NCI-H1436 treated with DMSO at 0.1 percent for 48 hours (cell line): ENCODE results near the gene CRACR2B.

Experiments
- DNase-seq: peaks from one replicate; lab custom pipeline; 2025; lab: John Stamatoyannopoulos, UW

CRACR2B gene

GRCh38 chr11:839875-840617 lies 12.3 kb downstream of the CRACR2B start:
- no peak for DNase-seq

- no peak for DNase-seq
Observed at GRCh38 chr11:841981-842369, 14.3 kb downstream of the CRACR2B start.

- no peak for DNase-seq
Observed at GRCh38 chr11:842370-843002, 14.8 kb downstream of the CRACR2B start, which contains the start of the genes POLR2L and TSPAN4. POLR2L (minus strand) TSS chr11:842529; CDS start chr11:842508, 21 bp downstream. TSPAN4 (plus strand) TSS chr11:842852; CDS start chr11:850305, 7,453 bp downstream.

DNA sequence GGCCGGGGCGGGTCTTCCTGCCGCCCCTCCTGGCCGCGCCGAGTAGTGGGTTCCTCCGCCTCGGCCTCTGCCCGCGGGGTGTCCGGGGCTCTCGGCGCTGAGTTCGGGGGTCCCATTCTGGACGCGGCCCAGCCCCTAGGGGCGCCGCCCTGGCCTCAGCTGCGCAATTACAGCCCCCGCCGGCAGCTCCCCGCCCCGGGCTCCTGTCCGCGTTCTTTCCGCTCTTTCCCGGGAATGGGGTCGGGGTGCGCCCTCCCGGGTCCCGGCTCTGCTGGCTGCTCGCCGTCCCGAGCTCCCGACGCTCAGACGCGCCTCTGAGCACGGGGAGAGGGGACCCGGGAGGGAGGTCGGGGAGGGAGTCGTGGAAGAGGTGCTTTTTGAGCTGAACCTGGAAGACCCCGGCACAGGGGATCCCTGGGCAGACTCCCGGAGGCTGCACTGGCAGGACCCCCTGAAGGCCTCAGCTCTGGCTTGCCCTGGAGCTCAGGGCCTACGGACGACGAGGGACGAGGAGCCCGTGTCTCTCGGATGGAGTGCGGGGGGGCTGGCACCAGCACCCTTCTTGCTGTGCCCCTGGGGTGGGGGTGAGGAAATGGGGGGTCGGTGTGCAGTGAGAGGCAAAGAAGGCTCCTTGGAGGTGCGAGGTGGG lies 15.5 kb downstream of the CRACR2B start:
- DNase-seq: no peak

DNA sequence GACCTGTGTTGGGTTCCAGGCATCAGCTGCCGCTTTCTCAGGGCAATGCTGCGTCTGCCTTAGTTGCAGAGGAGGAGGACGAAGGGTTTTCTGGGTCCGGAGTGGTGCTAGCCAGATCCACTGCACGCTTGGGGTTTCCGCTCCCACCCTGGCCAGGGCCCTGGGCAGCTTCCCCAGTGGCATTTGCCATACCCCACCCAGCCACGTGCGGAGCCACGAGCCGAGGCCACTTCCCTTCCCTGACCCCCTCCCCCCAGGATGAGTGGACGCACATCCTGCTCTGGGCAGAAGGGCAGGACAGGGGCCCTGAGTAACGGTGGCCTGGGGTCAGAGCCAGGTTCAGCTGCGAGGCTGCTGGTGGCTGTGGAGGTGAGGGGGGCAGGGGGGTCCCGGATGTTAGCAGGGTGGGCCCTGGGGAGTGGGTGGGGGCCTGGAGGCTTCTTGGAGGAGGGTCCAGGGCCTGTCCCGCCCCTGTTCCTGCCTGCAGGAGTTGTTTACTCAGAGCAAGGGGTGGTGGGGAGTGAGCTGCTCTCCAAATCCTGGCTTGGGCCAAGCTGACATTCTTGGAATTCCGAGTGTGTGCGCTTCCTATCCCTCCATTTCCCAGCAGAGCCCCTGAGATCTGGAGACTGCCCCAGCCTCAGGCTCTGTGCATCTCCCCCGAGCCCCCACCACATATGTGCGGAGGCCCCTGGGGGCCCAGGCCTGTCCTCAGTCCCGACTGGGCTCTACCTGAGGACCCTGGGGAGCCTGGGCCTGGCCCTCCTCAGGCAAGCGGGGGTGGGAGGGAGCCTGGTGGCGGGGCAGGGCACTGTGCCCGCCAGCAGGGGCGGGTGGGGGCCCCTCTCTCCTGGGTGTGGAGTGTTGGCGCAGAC lies 16.3 kb downstream of the CRACR2B start:
- no peak for DNase-seq

- no peak for DNase-seq
Observed at GRCh38 chr11:844693-845644, 17.2 kb downstream of the CRACR2B start.

DNA sequence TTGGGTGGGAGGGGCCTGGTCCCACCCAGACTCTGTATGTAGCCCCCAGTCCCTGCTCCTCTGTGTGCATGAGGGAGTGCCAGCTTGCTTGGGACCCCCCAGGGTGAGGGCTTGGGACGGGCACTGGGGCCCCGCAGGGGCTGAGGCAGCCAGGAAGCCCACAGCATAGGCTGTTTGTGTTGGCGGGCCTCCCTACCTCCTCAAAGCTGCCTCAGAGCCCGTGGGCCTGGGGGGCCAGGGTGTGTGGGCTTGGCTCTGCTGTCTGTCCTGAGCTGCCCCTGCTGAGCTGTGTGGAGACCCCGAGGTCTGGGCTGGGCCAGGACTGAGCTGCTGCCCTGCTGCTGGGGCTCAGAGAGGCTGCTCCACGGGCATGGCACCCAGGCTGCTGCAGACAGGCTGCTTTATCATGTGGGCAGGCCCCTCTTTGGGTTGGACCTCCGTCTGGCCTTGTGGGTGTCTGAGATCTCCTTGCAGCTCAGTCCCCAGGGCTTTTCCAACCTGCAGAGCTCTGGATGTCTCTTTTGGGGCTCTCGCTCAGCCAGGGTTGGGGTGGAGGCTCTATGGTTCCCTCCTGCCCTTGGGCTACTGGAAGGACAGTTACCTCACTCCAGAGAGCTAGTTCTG lies 18.3 kb downstream of the CRACR2B start:
- no peak for DNase-seq

- DNase-seq: no peak
Observed at GRCh38 chr11:846496-847098, 18.9 kb downstream of the CRACR2B start.

GRCh38 chr11:847876-848275 lies 20.2 kb downstream of the CRACR2B start:
- DNase-seq: no peak

- no peak for DNase-seq
Observed at GRCh38 chr11:848380-848931, 20.7 kb downstream of the CRACR2B start.

- DNase-seq: no peak
Observed at GRCh38 chr11:849104-849824, 21.5 kb downstream of the CRACR2B start.

DNA sequence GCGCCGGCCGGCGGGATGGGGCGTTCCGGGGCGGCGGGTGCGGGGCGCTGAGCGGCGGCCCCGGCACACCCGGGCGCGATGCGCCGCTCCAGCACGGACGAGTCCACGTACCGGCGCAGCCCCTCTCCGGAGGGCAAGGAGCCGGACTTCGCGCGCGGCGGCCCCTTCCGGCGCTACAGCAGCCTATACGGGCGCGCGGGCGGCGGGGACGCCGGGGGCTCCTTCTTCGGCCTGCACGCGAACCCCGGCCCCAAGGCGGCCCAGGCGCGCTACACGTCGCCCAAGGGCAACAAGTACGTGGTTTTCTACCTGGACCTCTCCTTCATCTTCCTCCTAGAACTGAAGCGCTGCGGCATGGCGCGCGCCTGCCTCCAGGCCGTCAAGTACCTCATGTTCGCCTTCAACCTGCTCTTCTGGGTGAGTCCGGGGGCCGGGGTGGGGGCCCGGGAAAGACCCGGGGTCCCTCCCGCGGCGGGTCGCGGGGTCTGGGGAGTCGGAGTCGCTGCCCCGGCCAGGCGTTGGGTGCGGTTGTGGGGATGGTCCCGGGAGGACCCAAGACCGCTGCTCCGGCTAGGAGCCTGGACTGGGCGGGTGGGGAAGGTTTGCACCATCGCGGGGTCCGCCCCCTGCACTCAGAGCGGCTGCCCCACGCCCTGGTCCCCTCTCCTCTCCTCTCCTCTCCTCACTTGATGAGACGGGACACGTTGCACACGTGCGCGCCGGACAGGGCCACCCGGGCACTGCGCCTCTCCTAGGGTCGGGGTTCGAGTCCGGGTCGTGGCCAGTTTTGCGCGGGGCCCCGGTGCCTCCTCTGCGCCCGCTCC lies 22.4 kb downstream of the CRACR2B start:
- DNase-seq: no peak

GRCh38 chr11:850775-851763 lies 23.4 kb downstream of the CRACR2B start:
- no peak for DNase-seq

DNA sequence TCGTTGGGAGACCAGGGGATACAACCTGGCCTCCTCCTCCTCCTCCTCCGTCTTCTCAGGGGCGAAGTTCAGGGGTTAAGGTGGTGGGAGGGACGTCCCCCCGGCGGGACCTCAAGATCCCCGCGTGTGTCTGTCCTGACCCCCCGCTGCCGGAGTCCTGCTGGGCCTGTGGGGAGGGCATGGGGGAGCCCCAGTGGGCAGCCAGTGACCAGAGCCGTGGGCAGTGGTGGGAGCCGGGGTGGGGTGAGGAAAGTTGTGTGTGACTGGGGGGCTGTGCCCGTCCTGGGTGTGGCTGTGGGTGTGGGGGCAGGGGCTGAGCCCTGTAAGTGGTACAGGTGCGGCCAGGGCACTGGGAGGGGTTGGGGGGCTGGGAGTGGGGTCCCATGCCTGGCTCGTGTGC lies 25.0 kb downstream of the CRACR2B start:
- DNase-seq: no peak

DNA sequence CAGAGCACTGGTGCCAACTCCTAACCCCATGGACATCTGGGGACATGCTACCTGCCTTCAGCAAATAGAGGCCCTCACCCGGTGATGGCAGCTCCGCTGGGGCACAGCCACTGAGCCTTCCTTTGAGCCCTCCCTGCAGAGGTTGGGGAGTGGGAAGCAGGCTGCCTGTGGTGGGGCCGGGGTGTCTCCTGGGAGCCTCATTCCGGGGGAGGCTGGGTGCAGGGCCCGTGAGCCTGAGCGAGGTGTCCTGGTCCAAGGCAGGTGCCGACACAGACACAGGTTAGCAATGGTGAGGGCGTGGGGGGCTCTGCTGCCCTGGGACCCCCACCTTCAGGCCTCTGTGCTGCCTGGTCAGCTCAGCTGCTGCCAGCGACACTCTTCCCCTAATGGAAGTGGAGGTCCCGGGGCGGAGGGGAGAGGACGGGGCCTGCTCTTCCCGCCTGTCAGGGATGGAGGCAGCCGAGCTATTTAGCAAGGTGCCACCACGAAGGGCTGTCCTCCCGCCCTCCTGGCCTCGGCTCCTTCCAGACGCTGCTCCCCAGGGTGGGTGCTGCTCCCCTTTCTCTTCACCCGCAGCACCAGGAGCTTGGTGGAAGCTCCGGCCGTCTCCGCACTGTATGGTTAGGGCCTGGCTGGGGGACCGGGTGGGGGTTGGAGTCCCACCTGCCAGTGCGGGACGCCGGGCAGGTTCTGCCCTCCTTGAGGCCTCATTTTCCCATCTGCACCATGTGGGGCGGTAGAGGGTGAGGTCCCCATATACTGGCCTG lies 26.1 kb downstream of the CRACR2B start:
- no peak for DNase-seq
